Effector memory CD4-positive, alpha-beta T cell (primary cell): ENCODE results near the gene ZBTB22.
"Not testable (repeated sequence)": the region's sequence is repeated elsewhere in the genome, so short reads cannot be mapped to it uniquely, and the experiment has no call there.

Experiments used
- DNase-seq, 3 donors: peaks; one replicate each; pipeline ENCODE4 v3.0.0-alpha.2; 2020
- H3K27ac ChIP-seq: 2 replicates; pipeline ENCODE4 v1.7.0; 2013; ENCODE audit warnings: mild to moderate bottlenecking, low read length, moderate library complexity; ENCODE audit not compliant: insufficient read depth, poor library complexity, severe bottlenecking
- H3K27me3 ChIP-seq: replicated peaks from 2 replicates; pipeline ENCODE4 v1.7.0; 2013; ENCODE audit warnings: mild to moderate bottlenecking, low read length; ENCODE audit not compliant: insufficient read depth, control insufficient read depth, poor library complexity, severe bottlenecking
- H3K36me3 ChIP-seq: 2 replicates; pipeline ENCODE4 v1.7.0; 2013; ENCODE audit warnings: mild to moderate bottlenecking, low read length, moderate library complexity; ENCODE audit not compliant: control insufficient read depth, insufficient read depth
- H3K4me1 ChIP-seq: 2 replicates; pipeline ENCODE4 v1.7.0; 2013; ENCODE audit warnings: low read length, mild to moderate bottlenecking; ENCODE audit not compliant: control insufficient read depth, insufficient read depth, poor library complexity, severe bottlenecking
- H3K4me3 ChIP-seq: 2 replicates; pipeline ENCODE4 v1.7.0; 2013; ENCODE audit warnings: low read length, low read depth, mild to moderate bottlenecking; ENCODE audit not compliant: insufficient read depth, poor library complexity, severe bottlenecking
- H3K9me3 ChIP-seq: 2 replicates; pipeline ENCODE4 v1.7.0; 2013; ENCODE audit warnings: mild to moderate bottlenecking, low read length, moderate library complexity; ENCODE audit not compliant: control insufficient read depth

ZBTB22 gene

GRCh38 chr6:33292996-33293682 is 24.4 kb downstream of the ZBTB22 start:
- Histone ChIP-seq H3K9me3 (no peaks in the 10 kb centered on the region), H3K27ac (no peak overlapping the region), H3K4me1 (peaks cover 14% of the 10 kb centered on the region), H3K36me3 (peaks cover 24% of the 10 kb centered on the region), H3K27me3 (no peaks in the 10 kb centered on the region), H3K4me3 (no peak overlapping the region)
- no peak for DNase-seq

- H3K4me3 ChIP-seq, result no peak overlapping the region
- no peaks in the 10 kb centered on the region for H3K9me3 ChIP-seq
- no peak for DNase-seq
- peaks cover 8% of the 10 kb centered on the region for H3K4me1 ChIP-seq
- H3K27ac ChIP-seq, result peak overlapping the region; percentile 5
- H3K36me3 ChIP-seq, result peaks cover 34% of the 10 kb centered on the region
- no peaks in the 10 kb centered on the region for H3K27me3 ChIP-seq
Observed at GRCh38 chr6:33290459-33290858, 27.1 kb downstream of the ZBTB22 start.

- Histone ChIP-seq H3K27me3 (no peaks in the 10 kb centered on the region), H3K4me1 (peaks cover 8% of the 10 kb centered on the region), H3K36me3 (peaks cover 34% of the 10 kb centered on the region), H3K9me3 (no peaks in the 10 kb centered on the region), H3K27ac (peak overlapping the region; percentile 81), H3K4me3 (peak overlapping the region; percentile 74)
- no peak for DNase-seq
Observed at GRCh38 chr6:33289784-33290315, 27.7 kb downstream of the ZBTB22 start.

- Histone ChIP-seq H3K27ac (peak within 1 kb of the TSS; percentile 81), H3K9me3 (no peaks in the 10 kb centered on the region), H3K4me3 (peak within 1 kb of the TSS; percentile 74), H3K36me3 (peaks cover 41% of the 10 kb centered on the region), H3K27me3 (no peaks in the 10 kb centered on the region), H3K4me1 (peaks cover 8% of the 10 kb centered on the region)
- DNase-seq, result peak; percentile 59 to 78 (median 77)
Observed at GRCh38 chr6:33288921-33289783, 28.4 kb downstream of the ZBTB22 start, which contains the start of the genes PFDN6 and WDR46. Gene PFDN6, plus strand, starts transcription at chr6:33289601. Its CDS starts 256 bp downstream, at chr6:33289857. Gene WDR46, minus strand, starts transcription at chr6:33289239. Its CDS starts 69 bp downstream, at chr6:33289170.

- H3K4me1 ChIP-seq, result peaks cover 8% of the 10 kb centered on the region
- H3K36me3 ChIP-seq, result peaks cover 44% of the 10 kb centered on the region
- H3K27me3 ChIP-seq, result no peaks in the 10 kb centered on the region
- no peak for DNase-seq
- H3K9me3 ChIP-seq, result no peaks in the 10 kb centered on the region
- peak overlapping the region; percentile 81 for H3K27ac ChIP-seq
- H3K4me3 ChIP-seq, result peak overlapping the region; percentile 74
Observed at GRCh38 chr6:33288141-33288920, 29.2 kb downstream of the ZBTB22 start.

- no peak overlapping the region for H3K4me3 ChIP-seq
- H3K9me3 ChIP-seq, result no peaks in the 10 kb centered on the region
- no peak for DNase-seq
- H3K4me1 ChIP-seq, result peaks cover 8% of the 10 kb centered on the region
- H3K36me3 ChIP-seq, result peaks cover 39% of the 10 kb centered on the region
- H3K27ac ChIP-seq, result no peak overlapping the region
- no peaks in the 10 kb centered on the region for H3K27me3 ChIP-seq
Observed at GRCh38 chr6:33286946-33287914, 30.3 kb downstream of the ZBTB22 start.

- not testable (repeated sequence) for H3K4me3 ChIP-seq, H3K27ac ChIP-seq, H3K27me3 ChIP-seq, DNase-seq, H3K9me3 ChIP-seq, H3K4me1 ChIP-seq
- peaks cover 35% of the 10 kb centered on the region for H3K36me3 ChIP-seq
Observed at GRCh38 chr6:33285214-33285613, 32.3 kb downstream of the ZBTB22 start.

GRCh38 chr6:33280539-33280938 is 37.0 kb downstream of the ZBTB22 start:
- Histone ChIP-seq H3K4me1 (peaks cover 32% of the 10 kb centered on the region), H3K27me3 (no peaks in the 10 kb centered on the region), H3K4me3 (no peak overlapping the region), H3K27ac (no peak overlapping the region), H3K36me3 (peaks cover 43% of the 10 kb centered on the region), H3K9me3 (no peaks in the 10 kb centered on the region)
- DNase-seq, result no peak
